ENCODE results near the gene PPP6R3. TPM values are rescaled to one million over a fixed set of nuclear protein-coding genes. Genes with fewer than 3 reads are reported as not detected.

The PPP6R3 gene
- total and polyA plus RNA-seq, 2 of the 8 experiments (the other 6 are each of a cell fraction or from before 2014, with no cell fraction given): 44.6 to 150 TPM

- no peak overlapping the region for H4K91ac ChIP-seq (replicated peaks; ENCODE audit: insufficient read length, low read length)
- POLR2A ChIA-PET (ENCODE audit: partially characterized antibody): no interaction called here
- no peak overlapping the region for H4K5ac ChIP-seq (ENCODE audit: insufficient read length, low read depth, low read length)
- H2BK20ac ChIP-seq (ENCODE audit: low read length): no peak overlapping the region
- FAIRE-seq: no peak
- peaks cover 8 to 31% (median 15%) of the 10 kb centered on the region in 4 experiments for H3K36me3 ChIP-seq (ENCODE audit: control insufficient read depth in 2 of 4, insufficient read depth in 4 of 4, low read length in 3 of 4)
- no peak overlapping the region for H2BK5ac ChIP-seq (ENCODE audit: low read depth, low read length)
- H3K23me2 ChIP-seq (ENCODE audit: low read depth, low read length): no peaks in the 10 kb centered on the region
- H3K56ac ChIP-seq (replicated peaks; ENCODE audit: insufficient read length, low read depth, low read length): no peak overlapping the region
- no peaks in the 10 kb centered on the region for H3K4me1 ChIP-seq (replicated peaks in 1 of 4; ENCODE audit: control insufficient read depth in 3 of 4, insufficient read depth in 4 of 4, low read length in 3 of 4)
- H3K27me3 ChIP-seq (replicated peaks in 1 of 4; ENCODE audit: control insufficient read depth in 3 of 4, extremely low read depth in 1 of 4, insufficient read depth in 3 of 4, low read length in 3 of 4): no peaks in the 10 kb centered on the region
- DNase-seq (ENCODE audit: low read depth in 1 of 2, low spot score in 2 of 2): no peak
- no peak overlapping the region for H2AK5ac ChIP-seq (ENCODE audit: low read depth, low read length)
- no peak overlapping the region for H3K4ac ChIP-seq (replicated peaks; ENCODE audit: insufficient read length, low read depth, low read length)
- H3K9me3 ChIP-seq (ENCODE audit: insufficient read depth in 2 of 2, low read depth in 1 of 2, low read length in 1 of 2): peaks cover 7 to 8% of the 10 kb centered on the region in 2 experiments; a peak in 3 of 4 replicates
- H3K79me2 ChIP-seq (ENCODE audit: control insufficient read depth in 1 of 2, insufficient read depth in 2 of 2, low read length in 2 of 2): no peaks in the 10 kb centered on the region
- H2AFZ ChIP-seq (ENCODE audit: low read length): no peak overlapping the region
- H4K8ac ChIP-seq (ENCODE audit: extremely low read depth, insufficient read depth, low read length): no peak overlapping the region
- 93% methylated on average over 3 of the region's 3 CpGs; no CpG with 5 or more reads in 1 of the 2 experiments for WGBS, 2 experiments (ENCODE audit: extremely low coverage in 1 of 2, insufficient coverage in 1 of 2, insufficient read length in 1 of 2, insufficient replicate concordance in 2 of 2, low coverage in 1 of 2, low lambda C conversion rate in 2 of 2, missing lambda C conversion rate in 1 of 2)
- no peak overlapping the region for H3K4me2 ChIP-seq (ENCODE audit: insufficient read depth in 1 of 2, low read depth in 2 of 2, low read length in 2 of 2)
- H4K20me1 ChIP-seq (replicated peaks in 1 of 2; ENCODE audit: control insufficient read depth in 1 of 2, insufficient read depth in 2 of 2, low read length in 2 of 2): no peaks in the 10 kb centered on the region
- no peak overlapping the region for H3K18ac ChIP-seq (ENCODE audit: extremely low read depth, low read length)
- no peak overlapping the region for H2BK12ac ChIP-seq (ENCODE audit: low read depth, low read length)
- CTCF ChIA-PET (ENCODE audit: partially characterized antibody): interaction anchor here (1.1 kb wide), 1 partner anchor 154 kb away, joined by 3 read pairs; no protein-coding TSS in a partner anchor
- H2BK120ac ChIP-seq (replicated peaks; ENCODE audit: low read depth, low read length): no peak overlapping the region
- no peak overlapping the region for H3K23ac ChIP-seq (ENCODE audit: insufficient read length)
- H3K4me3 ChIP-seq (ENCODE audit: extremely low read depth in 1 of 4, insufficient read depth in 2 of 4, low read depth in 3 of 4, low read length in 4 of 4): no peak overlapping the region
- H3K9ac ChIP-seq (replicated peaks in 1 of 4; ENCODE audit: extremely low read depth in 1 of 4, low read depth in 3 of 4, low read length in 3 of 4): no peak overlapping the region
- TF ChIP-seq, protein P1, sequence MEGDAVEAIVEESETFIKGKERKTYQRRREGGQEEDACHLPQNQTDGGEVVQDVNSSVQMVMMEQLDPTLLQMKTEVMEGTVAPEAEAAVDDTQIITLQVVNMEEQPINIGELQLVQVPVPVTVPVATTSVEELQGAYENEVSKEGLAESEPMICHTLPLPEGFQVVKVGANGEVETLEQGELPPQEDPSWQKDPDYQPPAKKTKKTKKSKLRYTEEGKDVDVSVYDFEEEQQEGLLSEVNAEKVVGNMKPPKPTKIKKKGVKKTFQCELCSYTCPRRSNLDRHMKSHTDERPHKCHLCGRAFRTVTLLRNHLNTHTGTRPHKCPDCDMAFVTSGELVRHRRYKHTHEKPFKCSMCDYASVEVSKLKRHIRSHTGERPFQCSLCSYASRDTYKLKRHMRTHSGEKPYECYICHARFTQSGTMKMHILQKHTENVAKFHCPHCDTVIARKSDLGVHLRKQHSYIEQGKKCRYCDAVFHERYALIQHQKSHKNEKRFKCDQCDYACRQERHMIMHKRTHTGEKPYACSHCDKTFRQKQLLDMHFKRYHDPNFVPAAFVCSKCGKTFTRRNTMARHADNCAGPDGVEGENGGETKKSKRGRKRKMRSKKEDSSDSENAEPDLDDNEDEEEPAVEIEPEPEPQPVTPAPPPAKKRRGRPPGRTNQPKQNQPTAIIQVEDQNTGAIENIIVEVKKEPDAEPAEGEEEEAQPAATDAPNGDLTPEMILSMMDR (IDR thresholded peaks at IDR 0.05; ENCODE audit: control extremely low read depth in 1 of 3, insufficient read depth in 1 of 3, low read depth in 1 of 3, low read length in 3 of 3): no peak
- no peak overlapping the region for H3K27ac ChIP-seq (ENCODE audit: low read depth, low read length)
- H3K79me1 ChIP-seq (ENCODE audit: low read depth, low read length): no peaks in the 10 kb centered on the region
- no peak overlapping the region for H3K14ac ChIP-seq (ENCODE audit: insufficient read length)
- H2BK15ac ChIP-seq (ENCODE audit: low read length): no peak overlapping the region
Observed at GRCh38 chr11:68429661-68430060, 30.9 kb upstream of the PPP6R3 start.
